Stimulated activated CD4-positive, alpha-beta T cell treated with anti-CD3 and anti-CD28 coated beads, Interleukin-2, amount 100 ng/mL, for 4 hours (primary cell): ENCODE data around the gene TOMM40.
"Not testable (repeated sequence)": the region's sequence is repeated elsewhere in the genome, so short reads cannot be mapped to it uniquely, and the experiment has no call there.

Experiments used
- DNase-seq: peaks from one replicate; pipeline ENCODE4 v3.0.0-alpha.2; 2020; ENCODE audit warnings: low read depth

Gene TOMM40

GRCh38 chr19:44897835-44898234, 6.8 kb downstream of the TOMM40 start:
- DNase-seq, result no peak

- DNase-seq, result no peak
Observed at GRCh38 chr19:44900328-44901244, 9.5 kb downstream of the TOMM40 start.

GRCh38 chr19:44903216-44903601, 12.2 kb downstream of the TOMM40 start:
- DNase-seq, result no peak

GRCh38 chr19:44903602-44904425, 12.8 kb downstream of the TOMM40 start:
- peak; percentile 50 for DNase-seq

- DNase-seq, result no peak
Observed at GRCh38 chr19:44904426-44904994, 13.5 kb downstream of the TOMM40 start.

- no peak for DNase-seq
Observed at GRCh38 chr19:44905437-44906160, 14.5 kb downstream of the TOMM40 start, which contains the start of gene APOE. Gene APOE (plus strand): TSS chr19:44905796. CDS start chr19:44906625, 829 bp downstream.

- DNase-seq, result no peak
Observed at GRCh38 chr19:44907613-44908012, 16.6 kb downstream of the TOMM40 start.

- no peak for DNase-seq
Observed at GRCh38 chr19:44908074-44908835, 17.2 kb downstream of the TOMM40 start.

- DNase-seq, result no peak
Observed at GRCh38 chr19:44908836-44909261, 17.8 kb downstream of the TOMM40 start.

GRCh38 chr19:44909775-44910174, 18.7 kb downstream of the TOMM40 start:
- DNase-seq, result no peak

GRCh38 chr19:44911896-44912295, 20.8 kb downstream of the TOMM40 start:
- DNase-seq, result not testable (repeated sequence)

GRCh38 chr19:44912854-44913253, 21.8 kb downstream of the TOMM40 start:
- DNase-seq, result no peak

- DNase-seq, result not testable (repeated sequence)
Observed at GRCh38 chr19:44913512-44914432, 22.7 kb downstream of the TOMM40 start.

GRCh38 chr19:44914433-44915206, 23.6 kb downstream of the TOMM40 start, which contains the start of gene APOC1:
Gene APOC1 (plus strand): TSS chr19:44914608. CDS start chr19:44914892, 284 bp downstream.
- DNase-seq, result peak; percentile 65

GRCh38 chr19:44924243-44924725, 33.2 kb downstream of the TOMM40 start:
- DNase-seq, result no peak

- no peak for DNase-seq
Observed at GRCh38 chr19:44925114-44925891, 34.2 kb downstream of the TOMM40 start.

- DNase-seq, result not testable (repeated sequence)
Observed at GRCh38 chr19:44926245-44927077, 35.4 kb downstream of the TOMM40 start.
